ENCODE data around the gene MID1.

MID1 gene

DNA sequence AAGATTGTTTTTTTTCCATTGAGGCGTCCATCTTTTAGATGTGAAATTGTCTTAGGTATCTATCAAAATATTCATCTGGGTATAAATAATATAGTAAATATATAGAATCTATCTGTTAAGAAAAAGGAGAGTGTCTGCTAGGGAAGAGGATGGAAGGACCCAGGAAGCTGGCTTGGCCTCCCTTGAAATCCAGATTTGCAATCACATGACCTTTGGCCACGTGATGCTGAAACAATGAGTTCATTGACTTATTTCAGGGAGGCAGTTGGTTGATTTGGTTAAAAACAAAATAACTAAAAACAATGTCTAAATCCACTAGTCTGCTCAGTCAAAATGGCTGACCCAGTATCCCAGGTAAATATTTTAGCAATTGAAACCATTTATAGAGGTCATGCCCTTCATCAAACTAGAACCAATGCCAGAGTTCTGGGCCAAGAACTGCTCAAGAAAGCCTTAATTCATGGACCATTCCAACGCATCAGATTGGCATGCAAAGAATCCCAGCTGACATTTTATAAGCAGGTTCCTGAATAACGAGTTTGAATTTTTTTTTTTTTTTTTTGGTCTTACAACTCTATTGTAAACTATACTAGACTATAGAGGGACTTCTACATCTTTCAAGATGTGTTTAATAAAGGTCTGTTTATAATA is 172.7 kb downstream of the MID1 start:
- no peak overlapping the region for H3K27ac ChIP-seq

GRCh38 chrX:10444204-10444603 is 176.2 kb downstream of the MID1 start:
- TF ChIP-seq ZFX (IDR thresholded peaks at IDR 0.05; ENCODE audit: borderline replicate concordance) (no peak), CTCF (IDR thresholded peaks at IDR 0.05) (no peak)
- no peak overlapping the region for H3K27ac ChIP-seq

More for the DNA sequence above, 172.7 kb downstream of the MID1 start:
- no peak for TF ChIP-seq ZFX (IDR thresholded peaks at IDR 0.05; ENCODE audit: borderline replicate concordance)
- TF ChIP-seq CTCF (IDR thresholded peaks at IDR 0.05), result no peak

- no peak overlapping the region for H3K27ac ChIP-seq
- TF ChIP-seq CTCF (IDR thresholded peaks at IDR 0.05), result no peak
- no peak for TF ChIP-seq ZFX (IDR thresholded peaks at IDR 0.05; ENCODE audit: borderline replicate concordance)
These were observed 178.9 kb downstream of the MID1 start for GRCh38 chrX:10441464-10441863.

GRCh38 chrX:10433296-10433965 is 187.0 kb downstream of the MID1 start:
- no peak for TF ChIP-seq CTCF (IDR thresholded peaks at IDR 0.05)
- no peak for TF ChIP-seq ZFX (IDR thresholded peaks at IDR 0.05; ENCODE audit: borderline replicate concordance)
- H3K27ac ChIP-seq, result no peak overlapping the region

DNA sequence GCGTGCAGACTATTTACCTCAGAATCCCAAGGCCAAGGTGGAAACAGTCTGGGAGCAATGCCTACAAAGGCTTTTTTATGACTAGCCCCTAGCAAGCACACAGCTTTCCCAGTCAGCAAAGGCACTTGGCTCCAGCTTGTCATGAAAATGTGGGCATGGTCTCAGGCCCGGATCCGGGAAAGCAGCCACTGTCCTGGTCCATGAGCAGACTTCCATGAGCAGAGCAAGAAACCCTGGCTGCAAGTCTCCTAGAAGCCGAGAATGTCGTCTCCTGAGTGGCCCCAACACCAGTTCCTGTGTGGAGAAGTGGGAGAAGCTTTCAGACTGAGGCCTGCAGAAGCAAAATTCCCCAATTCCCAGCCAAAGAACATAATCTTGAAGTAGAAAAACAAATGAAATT is 190.5 kb downstream of the MID1 start:
- TF ChIP-seq ZFX (IDR thresholded peaks at IDR 0.05; ENCODE audit: borderline replicate concordance) (no peak), CTCF (IDR thresholded peaks at IDR 0.05) (no peak)
- no peak overlapping the region for H3K27ac ChIP-seq

DNA sequence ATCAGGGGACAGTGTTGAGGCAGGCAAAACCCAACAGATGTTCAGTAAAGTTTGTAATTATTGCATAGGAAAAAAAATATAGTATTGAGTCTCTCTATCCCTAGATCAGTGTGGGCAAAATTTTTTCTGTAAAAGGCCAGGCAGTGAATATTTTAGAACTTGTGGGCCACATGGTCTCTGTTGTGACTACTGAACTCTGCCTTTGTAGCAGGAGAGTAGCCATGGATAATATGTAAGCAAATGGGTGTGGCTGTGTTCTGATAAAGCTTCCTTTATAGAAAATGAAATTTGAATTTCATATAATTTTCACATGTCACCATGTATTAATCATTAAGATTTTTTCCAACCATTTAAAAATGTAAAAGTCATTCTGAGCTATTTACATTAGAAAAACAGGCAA is 193.1 kb downstream of the MID1 start:
- no peak for TF ChIP-seq CTCF (IDR thresholded peaks at IDR 0.05)
- no peak for TF ChIP-seq ZFX (IDR thresholded peaks at IDR 0.05; ENCODE audit: borderline replicate concordance)
- no peak overlapping the region for H3K27ac ChIP-seq

DNA sequence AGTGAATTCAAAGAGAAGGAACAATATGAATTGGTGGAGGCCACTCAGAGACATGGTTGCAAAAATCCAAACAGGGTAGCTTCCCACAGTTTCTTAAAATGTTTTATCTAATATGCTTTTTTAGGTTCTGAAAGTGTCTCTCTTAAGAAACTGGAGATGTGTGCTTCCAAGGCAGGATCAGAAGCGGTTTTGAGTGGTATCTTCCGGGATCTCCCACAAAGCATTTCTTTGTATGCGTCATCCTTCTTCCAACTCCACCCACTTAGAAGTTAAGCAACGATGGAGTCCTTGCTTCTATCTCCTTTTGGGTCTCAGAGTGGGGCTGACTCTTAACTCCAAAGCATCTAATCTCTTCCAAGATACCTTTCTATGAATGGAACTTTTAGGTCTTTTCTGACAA is 196.7 kb downstream of the MID1 start:
- H3K27ac ChIP-seq, result no peak overlapping the region
- TF ChIP-seq ZFX (IDR thresholded peaks at IDR 0.05; ENCODE audit: borderline replicate concordance), result no peak
- TF ChIP-seq CTCF (IDR thresholded peaks at IDR 0.05), result no peak
